HG02943 (cell line): Measurements from ENCODE around the gene LYST.
A peak's percentile ranks its signal among the peaks of the same experiment; 100 is the strongest.
"Not testable (repeated sequence)": the region's sequence is repeated elsewhere in the genome, so short reads cannot be mapped to it uniquely, and the experiment has no call there.

Source experiments
- ATAC-seq: cut with Tn5 transposase; IDR thresholded peaks from one replicate; pipeline ENCODE4 v1.9.1; 2021; ENCODE audit warnings: mild to moderate bottlenecking, low read depth, moderate library complexity; ENCODE audit not compliant: unreplicated experiment

The LYST gene

GRCh38 chr1:235866205-235866912 lies at the start of gene LYST:
Gene LYST (minus strand): TSS chr1:235866906. CDS start chr1:235830417, 36,489 bp downstream.
- ATAC-seq, result peak; percentile 49

- not testable (repeated sequence) for ATAC-seq
These were observed 48.8 kb upstream of the LYST start for GRCh38 chr1:235915489-235915888.

GRCh38 chr1:235913311-235913710 lies 46.6 kb upstream of the LYST start:
- no peak for ATAC-seq

GRCh38 chr1:235911876-235912275 lies 45.2 kb upstream of the LYST start:
- no peak for ATAC-seq

GRCh38 chr1:235911300-235911662 lies 44.6 kb upstream of the LYST start:
- ATAC-seq, result no peak

- ATAC-seq, result no peak
These were observed 43.9 kb upstream of the LYST start for GRCh38 chr1:235910357-235911299.

GRCh38 chr1:235908742-235909520 lies 42.2 kb upstream of the LYST start:
- ATAC-seq, result no peak

- no peak for ATAC-seq
These were observed 41.2 kb upstream of the LYST start for GRCh38 chr1:235907897-235908240.

- no peak for ATAC-seq
These were observed 40.6 kb upstream of the LYST start for GRCh38 chr1:235907187-235907896.

GRCh38 chr1:235906436-235906835 lies 39.7 kb upstream of the LYST start:
- no peak for ATAC-seq

GRCh38 chr1:235903809-235904208 lies 37.1 kb upstream of the LYST start:
- not testable (repeated sequence) for ATAC-seq

GRCh38 chr1:235902677-235903542 lies 36.2 kb upstream of the LYST start:
- no peak for ATAC-seq

- no peak for ATAC-seq
These were observed 34.8 kb upstream of the LYST start for GRCh38 chr1:235901461-235901860.

GRCh38 chr1:235898126-235898525 lies 31.4 kb upstream of the LYST start:
- no peak for ATAC-seq

- no peak for ATAC-seq
These were observed 27.1 kb upstream of the LYST start for GRCh38 chr1:235893840-235894239.

GRCh38 chr1:235892734-235893413 lies 26.2 kb upstream of the LYST start:
- no peak for ATAC-seq

GRCh38 chr1:235892202-235892601 lies 25.5 kb upstream of the LYST start:
- no peak for ATAC-seq

GRCh38 chr1:235888119-235888643 lies 21.5 kb upstream of the LYST start:
- peak; percentile 75 for ATAC-seq

- ATAC-seq, result no peak
These were observed 21.0 kb upstream of the LYST start for GRCh38 chr1:235887676-235888075.
